ENCODE data around the gene EIF2A. TPM values are rescaled to one million over a fixed set of nuclear protein-coding genes. Genes with fewer than 3 reads are reported as not detected.
"Not testable (repeated sequence)": the region's sequence is repeated elsewhere in the genome, so short reads cannot be mapped to it uniquely, and the experiment has no call there.

Gene EIF2A
- total RNA-seq, 1 donor from 2014 or later = 68.9 TPM

DNA sequence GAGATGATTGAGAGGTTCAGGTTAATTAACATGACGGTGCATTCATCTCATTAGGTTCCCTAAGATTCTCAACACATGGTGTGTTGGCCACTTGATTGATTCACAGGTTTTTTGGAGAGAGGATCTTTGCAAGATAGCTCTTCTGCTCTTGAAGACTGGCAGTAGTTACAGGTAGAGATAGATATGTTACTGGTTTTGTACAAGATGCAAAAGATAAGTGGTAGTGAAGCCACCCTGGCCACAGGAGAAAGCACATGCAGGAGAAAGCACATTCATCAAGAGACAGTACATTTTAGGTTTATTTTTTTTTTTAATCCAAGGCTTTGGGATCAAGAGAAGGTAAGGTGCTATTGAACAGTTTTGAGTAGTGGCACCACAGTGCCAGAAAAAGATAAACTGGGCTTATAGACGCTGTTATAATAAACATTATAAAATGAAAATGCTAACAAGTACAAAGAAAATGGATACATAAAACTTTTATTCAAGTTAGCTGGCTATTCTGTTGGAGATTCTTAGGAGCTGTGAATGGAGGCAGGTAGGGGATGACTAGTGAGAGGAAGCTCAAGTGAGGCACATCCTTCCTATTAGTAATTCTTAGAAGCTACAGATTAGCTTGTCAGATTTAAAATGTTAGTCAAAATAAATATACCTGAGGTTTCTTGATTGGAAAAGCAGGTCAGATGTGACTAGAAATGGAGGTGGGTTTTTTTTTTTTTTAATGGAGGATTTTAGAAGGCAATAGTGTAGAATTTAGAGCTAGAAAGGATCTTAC lies 67.3 kb downstream of the EIF2A start:
- ATAC-seq = no peak
- intact Hi-C loops (cut with DNase I) = no loop called here
- no peak for DNase-seq (ENCODE audit: missing footprints)

DNA sequence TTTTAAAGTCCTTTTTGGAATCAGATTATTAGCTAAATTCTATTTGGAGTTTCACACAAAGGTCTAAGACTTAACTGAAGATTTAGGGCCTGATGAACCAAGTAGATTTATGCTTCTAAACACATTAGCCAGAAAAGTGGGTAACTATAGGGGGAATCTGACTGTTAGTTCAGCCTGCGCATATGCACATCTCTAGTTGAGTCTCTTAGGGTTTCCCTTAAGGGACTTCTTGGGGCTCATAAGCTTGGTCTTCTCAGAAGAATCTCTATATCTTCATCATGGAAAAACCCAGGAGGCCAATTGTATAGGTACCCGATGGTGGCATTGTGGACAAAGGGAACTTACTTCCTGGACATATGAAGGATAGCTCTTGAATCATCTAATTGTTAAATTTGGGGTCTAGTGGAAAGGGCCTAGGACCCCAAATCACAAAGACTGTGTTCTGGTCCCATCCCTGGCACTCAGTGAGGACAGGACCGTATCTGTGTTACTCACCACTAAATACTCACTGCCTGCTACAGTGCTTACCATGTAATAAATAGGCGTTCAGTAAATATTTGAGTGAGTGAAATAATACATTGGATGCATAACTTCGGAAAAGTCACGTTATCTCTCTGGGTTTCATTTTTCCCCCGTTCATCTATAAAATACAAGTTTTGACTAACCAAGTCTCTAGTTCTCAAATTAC lies 73.6 kb downstream of the EIF2A start:
- DNase-seq (ENCODE audit: missing footprints) (no peak), ATAC-seq (no peak)
- intact Hi-C loops (cut with DNase I) = no loop called here

DNA sequence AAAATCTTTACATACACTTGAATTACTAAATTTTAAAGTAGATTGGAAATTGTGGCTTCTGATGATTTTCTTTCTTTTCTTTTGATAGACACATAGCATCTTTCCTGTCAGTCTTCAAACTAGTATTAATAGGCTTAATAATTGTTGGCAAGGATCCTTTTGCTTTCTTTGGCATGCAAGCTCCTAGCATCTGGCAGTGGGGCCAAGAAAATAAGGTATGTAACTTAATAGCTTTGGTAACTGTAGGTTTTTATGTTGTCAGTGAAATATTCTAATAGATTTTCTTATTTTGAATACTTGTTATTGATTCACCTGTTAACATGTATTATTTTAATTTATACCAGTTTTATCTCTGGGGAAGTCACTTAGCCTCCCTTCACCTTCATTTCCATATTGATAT lies 76.4 kb downstream of the EIF2A start:
- DNase-seq (ENCODE audit: missing footprints); ATAC-seq; intact Hi-C loops (cut with DNase I): not testable (repeated sequence)

DNA sequence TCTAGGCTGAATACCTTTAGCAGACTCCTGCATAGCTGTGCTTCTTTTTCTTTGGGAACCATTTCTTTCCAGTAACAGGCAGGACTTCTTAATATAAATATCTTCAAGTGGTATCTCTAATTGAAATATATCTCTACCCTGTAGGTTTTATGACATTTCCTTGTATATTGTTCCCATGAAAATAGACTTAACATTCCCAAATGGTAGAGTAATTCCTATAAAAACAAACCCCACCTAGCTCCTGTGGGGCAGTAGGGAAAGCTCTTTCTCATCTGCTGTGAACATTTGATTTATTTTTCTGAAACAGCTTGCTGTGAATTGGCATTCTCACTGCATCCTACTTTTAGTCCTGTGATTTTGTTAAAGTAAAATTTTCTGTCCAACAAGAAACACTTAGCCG lies 77.4 kb downstream of the EIF2A start:
- intact Hi-C loops (cut with DNase I) = no loop called here
- ATAC-seq = no peak
- no peak for DNase-seq (ENCODE audit: missing footprints)

DNA sequence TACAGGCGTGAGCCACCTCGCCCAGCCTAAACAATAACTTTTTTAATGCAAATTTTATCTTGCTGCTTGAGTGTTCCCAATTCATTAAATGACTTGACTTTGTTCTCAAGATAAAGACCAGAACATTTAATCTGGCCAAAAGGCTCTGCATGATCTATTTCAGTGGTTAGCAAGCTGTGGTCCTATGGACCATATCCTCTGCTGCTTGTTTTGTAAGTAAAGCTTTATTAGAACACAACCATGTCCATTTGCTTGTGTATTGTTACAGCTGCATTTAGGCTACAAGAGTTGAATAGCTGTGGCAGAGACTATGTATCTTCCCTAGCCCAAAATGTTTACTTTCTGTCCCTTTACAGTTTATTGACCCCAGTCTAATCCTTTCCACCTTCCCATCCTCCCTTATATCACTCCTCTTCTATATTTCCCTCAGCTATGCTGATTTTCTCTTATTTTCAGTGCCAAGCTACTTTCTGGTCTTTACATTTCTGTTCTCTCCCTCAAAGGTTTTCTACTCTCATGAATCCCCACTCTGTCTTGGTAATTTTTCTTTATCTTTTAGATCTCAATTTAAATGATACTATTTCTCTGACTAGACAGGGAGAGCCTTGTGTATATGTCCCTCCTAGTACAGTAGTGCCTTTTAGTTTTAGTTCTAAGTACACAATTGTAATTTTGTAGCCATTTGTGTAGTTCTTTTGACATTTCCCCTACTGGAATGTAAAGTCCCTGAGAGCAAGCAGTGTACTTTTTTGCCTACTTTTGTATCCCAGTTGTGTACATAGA lies 79.8 kb downstream of the EIF2A start:
- DNase-seq (ENCODE audit: missing footprints) (no peak), ATAC-seq (no peak)
- intact Hi-C loops (cut with DNase I) = no loop called here

DNA sequence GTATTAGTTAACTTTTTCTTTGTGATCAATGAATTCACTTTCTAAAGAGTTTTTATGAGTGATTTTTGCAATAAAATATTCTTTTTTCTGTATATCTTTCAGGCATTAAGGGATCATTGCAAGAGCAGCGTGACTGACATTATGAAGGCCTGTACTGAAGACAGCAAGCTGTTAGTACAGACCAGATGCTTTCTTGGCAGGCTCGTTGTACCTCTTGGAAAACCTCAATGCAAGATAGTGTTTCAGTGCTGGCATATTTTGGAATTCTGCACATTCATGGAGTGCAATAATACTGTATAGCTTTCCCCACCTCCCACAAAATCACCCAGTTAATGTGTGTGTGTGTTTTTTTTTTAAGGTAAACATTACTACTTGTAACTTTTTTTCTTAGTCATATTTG lies 81.0 kb downstream of the EIF2A start:
- intact Hi-C loops (cut with DNase I) = no loop called here
- ATAC-seq = peak; percentile 54
- no peak for DNase-seq (ENCODE audit: missing footprints)

DNA sequence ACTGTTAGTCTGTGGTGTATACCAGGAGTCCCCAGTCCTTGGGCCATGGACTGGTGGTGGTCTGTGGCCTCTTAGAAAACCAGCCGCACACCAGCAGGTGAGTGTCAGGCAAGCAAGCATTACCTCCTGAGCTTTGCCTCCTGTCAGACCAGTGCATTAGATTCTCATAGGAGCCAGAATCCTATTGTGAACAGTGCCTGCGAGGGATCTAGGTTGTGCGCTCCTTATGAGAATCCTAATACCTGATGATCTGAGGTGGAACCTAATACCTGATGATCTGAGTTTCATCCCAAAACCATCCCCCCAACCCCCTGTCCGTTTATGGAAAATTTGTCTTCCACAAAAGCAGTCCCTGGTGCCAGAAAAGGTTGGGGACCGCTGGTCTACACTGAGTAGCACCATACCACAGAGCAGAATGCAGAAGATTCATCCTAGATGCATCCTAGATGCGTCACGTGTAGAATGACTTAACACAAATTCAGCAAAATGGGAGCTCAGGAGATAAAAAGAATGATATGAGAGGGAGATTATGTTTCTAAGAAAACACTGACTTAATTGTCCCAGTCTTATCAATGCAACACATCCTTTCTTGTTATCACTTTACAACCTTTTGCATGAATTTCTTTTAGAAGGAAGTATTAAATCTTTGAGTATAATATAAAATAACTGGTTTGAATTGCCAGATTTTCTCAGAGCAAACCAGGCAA lies 85.1 kb downstream of the EIF2A start:
- intact Hi-C loops (cut with DNase I) = no loop called here

DNA sequence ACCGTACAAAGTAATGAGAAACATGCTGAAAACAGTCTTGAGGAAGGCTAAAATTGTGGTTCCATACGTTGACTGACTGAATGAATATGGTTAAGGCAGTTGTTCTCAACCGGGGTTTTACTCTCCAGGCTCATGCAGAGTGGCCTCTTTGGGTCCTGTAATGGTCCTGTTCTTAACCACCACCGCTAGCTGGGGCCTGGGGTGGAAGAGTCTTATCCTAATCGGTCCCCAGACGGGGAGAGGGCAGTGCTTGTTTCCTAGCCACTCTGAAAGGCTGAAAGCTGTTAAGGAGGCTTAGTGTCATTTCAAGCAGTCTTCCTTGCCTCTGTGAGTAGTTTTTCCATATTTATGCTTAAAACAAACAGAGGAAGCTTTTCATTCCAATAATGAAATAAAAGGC lies 88.5 kb downstream of the EIF2A start:
- peak; percentile 59 for DNase-seq (ENCODE audit: missing footprints)
- no peak for ATAC-seq

More for the DNA sequence above, 85.1 kb downstream of the EIF2A start:
- no peak for ATAC-seq
- no peak for DNase-seq (ENCODE audit: missing footprints)

DNA sequence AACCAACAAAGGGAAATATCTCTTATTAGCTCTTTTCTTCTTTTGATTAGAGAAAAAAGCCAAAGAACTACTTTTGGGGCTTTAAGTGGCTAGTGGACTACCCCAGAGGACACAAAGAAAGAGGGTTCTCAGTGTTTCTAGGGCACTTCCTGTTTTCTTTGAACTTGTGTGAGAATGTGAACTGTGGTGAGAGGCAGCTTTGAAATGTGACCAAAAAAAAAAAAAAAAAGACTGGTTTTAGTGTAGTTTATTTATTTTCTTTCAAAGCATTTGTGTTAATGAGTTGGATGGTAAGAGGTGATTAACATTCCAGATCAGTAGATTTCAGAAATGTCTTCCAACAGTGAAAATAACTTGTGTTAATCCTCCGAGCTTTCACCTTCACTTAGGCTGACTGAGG lies 88.9 kb downstream of the EIF2A start:
- intact Hi-C loops (cut with DNase I) = no loop called here
- no peak for DNase-seq (ENCODE audit: missing footprints)
- no peak for ATAC-seq

More for the DNA sequence above, 88.5 kb downstream of the EIF2A start:
- intact Hi-C loops (cut with DNase I) = no loop called here

Other genes with a start within 250 kb of the EIF2A start
- gene TSC22D2, start 138.5 kb upstream of the EIF2A start, total RNA-seq = 19.8 TPM
- 23.7 TPM for gene SERP1, start 291 bp upstream of the EIF2A start, total RNA-seq
- gene SELENOT, start 56.5 kb downstream of the EIF2A start, total RNA-seq = 69.3 TPM
- not detected for gene ERICH6, start 157.1 kb downstream of the EIF2A start, total RNA-seq
- gene SIAH2, start 216.4 kb downstream of the EIF2A start, total RNA-seq = 20.6 TPM

Data from Right ventricle myocardium inferior (tissue), 1 donor.